ENCODE results near the gene CEP162.
A peak's percentile ranks its signal among the peaks of the same experiment; 100 is the strongest.
"Not testable (repeated sequence)": the region's sequence is repeated elsewhere in the genome, so short reads cannot be mapped to it uniquely, and the experiment has no call there.

The CEP162 gene

DNA sequence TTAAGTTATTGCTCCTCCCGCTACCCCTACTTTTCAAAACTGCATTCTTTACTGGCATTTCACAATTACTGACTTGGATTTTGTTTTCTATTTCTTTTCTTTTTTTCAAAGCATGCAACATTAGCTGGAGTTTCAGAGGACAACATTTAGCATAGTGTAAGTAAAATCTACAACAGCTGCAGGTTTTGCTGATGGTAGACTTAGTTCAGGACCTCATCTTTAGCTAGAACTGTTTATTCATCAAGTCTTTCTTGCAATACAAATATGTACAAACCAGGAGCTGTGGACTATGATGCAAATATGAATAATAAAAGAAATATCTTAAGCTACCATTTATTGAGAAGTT lies 728 bp upstream of the CEP162 start:
- DNase-seq, result no peak

DNA sequence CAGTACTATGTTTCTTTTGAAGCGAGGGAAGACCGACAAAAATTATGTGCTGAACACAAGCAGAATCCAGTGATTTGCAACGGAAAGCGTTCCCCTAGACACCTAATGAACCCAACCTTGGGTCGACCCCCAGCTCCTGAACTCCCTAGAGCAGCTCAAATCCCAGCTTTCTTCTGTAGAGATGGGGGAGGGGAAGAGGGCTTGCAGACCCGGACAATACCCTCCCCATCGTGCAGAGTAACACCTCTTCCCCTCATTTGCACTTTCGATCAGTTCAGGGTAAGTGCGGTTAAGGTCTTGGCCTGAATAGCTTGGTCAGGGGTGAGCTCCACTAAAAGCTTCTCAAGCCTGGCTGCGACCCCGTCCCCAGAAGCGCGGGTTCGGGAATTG lies 404 bp downstream of the CEP162 start:
- DNase-seq, result no peak

DNA sequence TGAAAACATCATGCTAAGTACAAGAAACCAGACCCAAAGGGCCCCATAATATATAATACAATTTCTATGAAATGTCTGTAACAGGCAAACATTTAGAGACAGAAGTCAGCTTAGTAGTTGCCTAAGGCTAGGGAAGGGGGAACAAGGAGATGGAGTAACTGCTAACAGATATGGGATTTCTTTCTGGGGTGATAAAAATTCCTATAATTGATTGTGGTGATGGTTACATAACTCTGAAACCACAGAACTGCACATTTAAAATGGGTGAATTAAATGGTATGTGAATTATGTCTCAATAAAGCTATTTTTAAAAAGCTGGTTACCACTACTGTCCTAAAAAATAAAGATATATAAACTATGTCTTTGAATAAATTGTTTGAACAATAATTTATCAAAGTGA lies 3.2 kb downstream of the CEP162 start:
- DNase-seq, result no peak

DNA sequence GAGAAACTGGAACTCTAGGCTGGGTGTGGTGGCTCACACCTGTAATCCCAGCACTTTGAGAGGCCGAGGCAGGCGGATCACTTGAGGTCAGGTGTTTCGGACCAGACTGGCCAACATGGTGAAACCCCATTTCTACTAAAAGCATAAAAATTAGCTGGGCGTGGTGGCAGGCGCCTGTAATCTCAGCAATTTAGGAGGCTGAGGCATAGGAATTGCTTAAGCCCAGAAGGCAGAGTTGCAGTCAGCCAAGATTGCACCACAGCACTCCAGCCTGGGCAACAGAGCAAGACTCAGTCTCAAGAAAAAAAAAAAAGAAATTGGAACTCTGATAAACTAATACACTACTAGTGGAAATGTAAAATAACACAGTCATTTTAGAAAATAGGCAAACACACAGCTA lies 3.8 kb downstream of the CEP162 start:
- not testable (repeated sequence) for DNase-seq

DNA sequence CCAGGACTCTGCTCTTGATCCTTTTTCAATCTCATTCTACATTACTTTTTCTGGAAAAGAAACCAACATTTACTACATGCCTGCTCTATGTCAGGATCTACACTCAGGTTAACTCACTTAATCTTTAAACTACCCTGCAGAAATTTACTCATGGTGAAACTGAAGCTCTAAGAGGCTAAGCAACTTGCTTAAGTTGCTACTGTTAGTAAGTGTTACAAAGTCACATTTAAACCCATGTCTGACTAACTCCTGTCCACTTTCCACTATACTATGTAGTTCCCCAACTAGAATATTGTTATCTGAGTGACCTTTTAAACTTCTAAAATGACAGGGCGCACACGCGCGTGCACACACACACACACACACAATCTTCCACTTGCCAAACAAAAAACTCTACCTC lies 5.0 kb downstream of the CEP162 start:
- no peak for DNase-seq

DNA sequence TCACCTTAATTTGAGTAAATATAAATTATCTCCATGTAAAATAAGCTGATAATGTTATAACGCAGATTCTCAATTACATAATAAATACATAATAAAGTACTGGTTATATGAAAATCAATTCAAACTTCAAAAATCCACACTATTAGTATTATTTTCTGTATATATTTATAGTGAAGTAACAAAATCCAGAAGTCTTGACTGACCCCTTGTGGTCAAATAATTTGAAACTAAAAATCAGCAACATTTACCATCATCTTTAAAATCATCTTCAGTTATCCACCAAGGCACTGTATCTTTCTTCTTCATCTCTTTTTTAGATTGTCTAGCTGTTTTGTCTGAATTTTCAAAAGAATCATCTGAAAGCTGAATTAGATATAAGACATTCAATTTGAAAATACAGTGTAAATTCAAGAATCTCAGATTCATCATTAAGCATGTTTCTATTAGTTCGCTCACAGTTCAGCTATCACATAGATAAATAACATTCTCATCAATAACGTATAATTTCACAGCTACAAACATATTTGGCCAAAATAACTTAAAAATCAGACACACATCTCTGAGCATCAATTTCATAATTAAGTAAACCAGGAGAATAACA lies 6.5 kb downstream of the CEP162 start:
- DNase-seq, result peak; percentile 69

DNA sequence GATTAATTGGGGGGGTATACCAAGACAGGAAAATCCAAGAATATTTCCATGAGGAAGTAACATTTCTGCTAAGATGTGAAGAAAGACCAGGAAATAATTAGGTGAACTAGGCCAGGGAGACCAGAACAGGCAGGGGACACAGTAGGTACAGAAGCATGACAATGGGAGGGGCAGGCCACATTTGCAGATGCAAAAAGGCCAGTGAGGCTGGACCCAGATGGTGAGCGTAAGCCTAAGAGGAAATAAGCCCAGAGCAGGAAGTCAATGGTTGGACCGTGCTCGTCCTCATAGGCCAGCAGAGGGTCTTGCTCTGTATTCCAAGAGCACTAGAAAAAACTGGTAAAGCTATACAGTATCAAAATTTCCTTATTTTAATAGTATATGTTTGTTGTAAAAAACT lies 9.4 kb downstream of the CEP162 start:
- DNase-seq, result no peak

DNA sequence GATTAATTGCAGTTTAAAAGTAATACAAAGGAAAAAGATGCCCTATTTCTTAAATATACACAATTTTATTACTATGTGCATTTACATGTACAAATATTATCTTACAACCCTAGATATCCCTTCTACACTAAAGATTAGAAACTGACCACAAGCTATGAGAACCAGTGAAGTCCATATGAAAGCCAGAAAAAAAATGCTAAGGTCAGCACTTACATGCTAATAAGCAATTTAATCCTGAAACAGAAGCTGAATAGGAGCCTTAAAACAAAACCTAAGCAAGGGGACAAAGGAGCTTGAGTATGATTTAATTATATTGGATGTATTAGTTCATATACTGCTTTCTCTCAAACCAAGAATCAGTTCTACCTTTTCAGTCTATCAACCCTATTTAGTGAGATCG lies 14.2 kb downstream of the CEP162 start:
- no peak for DNase-seq

DNA sequence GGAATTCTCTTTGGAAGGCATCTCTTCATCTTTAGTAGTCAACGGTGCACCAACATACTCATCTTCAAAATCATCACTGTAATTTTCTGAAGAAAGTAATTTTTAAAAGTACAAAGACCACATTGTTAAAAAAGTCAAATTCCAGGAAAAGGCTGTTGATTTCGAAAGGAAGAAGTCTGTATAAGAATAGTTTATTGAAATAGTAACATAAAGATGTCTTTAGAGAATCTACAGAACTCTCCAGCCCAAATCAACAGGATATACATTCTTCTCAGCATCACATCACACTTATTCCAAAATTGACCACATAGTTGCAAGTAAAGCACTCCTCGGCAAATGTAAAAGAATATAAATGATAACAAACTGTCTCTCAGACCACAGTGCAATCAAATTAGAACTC lies 23.4 kb downstream of the CEP162 start:
- DNase-seq, result no peak

DNA sequence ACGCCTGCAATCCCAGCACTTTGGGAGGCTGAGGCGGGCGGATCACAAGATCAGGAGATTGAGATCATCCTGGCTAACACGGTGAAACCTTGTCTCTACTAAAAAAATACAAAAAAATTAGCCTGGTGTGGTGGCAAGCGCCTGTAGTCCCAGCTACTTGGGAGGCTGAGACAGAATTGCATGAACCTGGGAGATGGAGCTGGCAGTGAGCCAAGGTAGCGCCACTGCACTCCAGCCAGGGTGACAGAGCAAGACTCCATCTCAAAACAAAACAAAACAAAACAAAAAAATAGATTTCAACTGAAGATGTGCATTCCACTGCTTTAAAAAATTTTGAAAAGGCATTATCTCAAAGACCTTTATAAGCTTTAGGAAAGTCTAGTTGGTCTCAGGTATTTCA lies 27.5 kb downstream of the CEP162 start:
- not testable (repeated sequence) for DNase-seq

DNA sequence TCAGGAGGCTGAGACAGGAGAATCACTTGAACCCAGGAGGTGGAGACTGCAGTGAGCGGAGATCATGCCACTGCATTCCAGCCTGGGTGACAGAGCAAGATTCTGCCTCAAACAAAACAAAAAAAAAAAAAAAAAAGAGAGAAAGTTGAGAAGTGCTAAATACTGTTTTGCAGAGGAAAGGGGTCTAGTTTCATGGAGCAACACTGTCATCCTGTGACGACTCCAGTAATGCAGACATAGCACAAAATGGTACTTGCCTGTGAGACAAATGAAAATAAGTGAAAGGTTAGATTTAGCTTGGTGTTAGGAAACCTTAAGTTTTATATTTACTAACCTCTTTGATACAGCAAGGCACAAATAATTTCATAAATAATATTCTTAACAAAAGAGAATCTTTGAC lies 29.7 kb downstream of the CEP162 start:
- no peak for DNase-seq

DNA sequence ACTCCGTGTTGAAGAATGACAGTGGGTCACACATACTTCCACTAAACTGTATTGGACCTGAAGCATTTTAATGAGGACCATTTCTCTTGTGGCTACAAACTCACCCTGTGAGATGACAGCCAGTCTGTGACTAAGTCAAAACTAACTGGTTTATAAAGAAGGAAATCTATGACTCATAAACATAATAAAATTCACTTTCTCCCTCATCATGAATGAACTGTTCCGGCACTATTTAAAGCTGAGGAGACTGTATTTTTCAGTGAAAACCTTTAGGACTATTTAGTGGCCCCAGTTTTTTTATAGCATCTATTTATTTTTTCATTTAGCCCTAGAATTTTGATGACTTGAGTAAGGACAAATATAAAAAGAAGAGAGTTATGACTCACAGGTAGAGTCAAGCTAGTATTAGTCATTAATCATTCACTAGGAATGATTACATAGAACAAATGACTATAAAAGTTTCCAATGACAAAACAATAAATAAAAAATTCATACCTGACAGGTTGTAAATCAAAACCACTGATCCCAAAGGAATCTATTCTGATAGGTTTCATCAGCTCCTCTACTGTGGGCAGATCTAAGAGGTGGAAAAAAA lies 34.2 kb downstream of the CEP162 start:
- DNase-seq, result no peak

DNA sequence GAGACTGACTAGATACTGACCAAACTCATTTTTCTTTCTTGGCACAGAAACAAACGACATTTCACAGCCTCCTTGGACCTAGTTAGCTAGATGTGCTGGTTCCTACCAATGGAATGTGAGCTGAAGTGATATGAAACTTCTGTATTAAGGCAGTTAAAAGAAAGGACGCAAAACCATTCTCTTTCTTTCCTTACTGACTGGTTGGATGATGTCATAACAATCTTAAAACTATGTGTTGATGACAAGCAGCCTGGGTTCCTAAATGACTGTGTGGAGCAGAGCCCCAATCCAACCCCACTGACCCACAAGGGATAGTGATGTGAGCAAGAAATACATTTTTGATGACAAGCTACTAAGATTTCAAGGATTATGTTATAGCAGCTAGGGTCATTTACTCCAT lies 35.6 kb downstream of the CEP162 start:
- no peak for DNase-seq

DNA sequence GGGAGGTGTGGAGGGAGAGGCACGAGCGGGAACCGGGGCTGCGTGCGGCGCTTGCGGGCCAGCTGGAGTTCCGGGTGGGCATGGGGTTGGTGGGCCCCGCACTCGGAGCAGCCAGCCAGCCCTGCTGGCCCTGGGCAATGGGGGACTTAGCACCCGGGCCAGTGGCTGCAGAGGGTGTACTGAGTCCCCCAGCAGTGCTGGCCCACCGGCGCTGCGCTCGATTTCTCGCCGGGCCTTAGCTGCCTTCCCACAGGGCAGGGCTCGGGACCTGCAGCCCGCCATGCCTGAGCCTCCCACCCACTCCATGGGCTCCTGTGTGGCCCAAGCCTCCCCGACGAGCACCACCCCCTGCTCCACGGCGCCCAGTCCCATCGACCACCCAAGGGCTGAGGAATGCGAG lies 38.1 kb downstream of the CEP162 start:
- DNase-seq, result not testable (repeated sequence)

DNA sequence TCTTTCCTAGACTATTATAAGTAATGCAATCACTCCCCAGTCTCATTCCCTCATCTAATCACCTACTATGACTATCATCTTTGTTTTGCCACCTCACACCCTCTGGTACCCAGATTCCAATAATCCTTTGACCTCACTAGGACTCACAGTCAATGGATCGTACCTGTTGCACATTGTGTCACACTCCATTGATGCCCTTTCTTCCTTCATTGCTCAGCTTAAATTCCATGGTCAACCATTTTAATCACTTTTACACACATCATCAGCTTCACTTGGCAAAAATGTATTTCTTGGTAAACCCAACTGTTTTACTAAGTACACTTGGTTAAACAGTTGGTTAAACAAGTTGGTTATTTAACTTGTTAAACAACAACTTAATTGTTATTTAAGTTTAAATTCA lies 44.0 kb downstream of the CEP162 start:
- no peak for DNase-seq

DNA sequence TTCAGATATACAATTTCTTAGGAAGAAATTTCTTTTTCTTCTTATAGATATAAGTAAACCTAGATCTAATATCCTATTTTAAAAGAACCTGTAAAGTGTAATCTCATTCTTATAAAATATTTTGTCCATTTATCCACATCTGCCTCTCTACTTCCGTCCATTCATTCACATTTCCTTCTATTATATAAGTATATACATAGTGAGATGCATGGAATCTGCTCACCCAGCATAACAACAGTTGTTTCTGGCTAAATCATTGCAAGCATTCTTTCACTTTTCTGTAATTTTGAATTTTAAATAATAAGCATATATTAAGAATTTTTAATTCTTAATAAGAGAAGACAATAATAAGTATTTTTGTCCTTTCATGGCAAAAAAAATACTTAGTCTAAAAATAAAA lies 45.4 kb downstream of the CEP162 start:
- no peak for DNase-seq

DNA sequence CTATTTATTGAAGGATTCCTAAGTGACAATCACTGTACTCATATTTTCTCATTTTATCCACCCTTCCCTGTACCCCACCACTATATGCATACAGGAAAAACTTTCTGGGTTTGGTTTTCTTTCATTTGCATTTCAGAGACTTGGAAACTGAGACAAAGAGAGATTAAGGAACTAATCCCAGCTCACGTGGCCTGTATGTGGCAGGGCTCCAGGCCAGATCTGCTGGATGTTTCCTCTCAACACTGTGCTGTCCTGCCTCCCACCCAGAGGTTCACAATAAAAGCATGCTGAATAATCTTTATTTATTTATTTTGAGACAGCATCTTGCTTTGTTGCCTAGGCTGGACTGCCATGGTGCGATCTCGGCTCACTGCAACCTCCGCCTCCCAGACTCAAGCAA lies 50.2 kb downstream of the CEP162 start:
- DNase-seq, result no peak

DNA sequence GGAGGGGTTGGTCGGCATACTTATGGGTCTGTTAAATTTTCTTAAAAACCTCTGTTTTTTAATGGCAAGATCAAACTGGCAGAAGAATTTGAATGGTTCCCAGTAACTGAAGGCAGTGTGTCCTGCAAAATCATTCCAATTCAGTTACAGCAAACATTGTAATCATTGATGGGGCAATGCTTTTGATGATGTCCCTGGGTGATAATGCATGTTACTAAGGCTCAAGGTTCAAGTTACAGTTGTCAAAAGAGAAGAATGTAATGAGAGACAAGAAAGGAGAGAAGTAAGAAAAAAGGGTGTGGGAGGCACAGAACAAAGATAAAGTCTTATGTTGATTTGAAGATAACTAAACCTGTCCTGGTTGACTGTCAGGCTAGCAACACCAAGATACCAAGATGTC lies 54.9 kb downstream of the CEP162 start:
- DNase-seq, result no peak

DNA sequence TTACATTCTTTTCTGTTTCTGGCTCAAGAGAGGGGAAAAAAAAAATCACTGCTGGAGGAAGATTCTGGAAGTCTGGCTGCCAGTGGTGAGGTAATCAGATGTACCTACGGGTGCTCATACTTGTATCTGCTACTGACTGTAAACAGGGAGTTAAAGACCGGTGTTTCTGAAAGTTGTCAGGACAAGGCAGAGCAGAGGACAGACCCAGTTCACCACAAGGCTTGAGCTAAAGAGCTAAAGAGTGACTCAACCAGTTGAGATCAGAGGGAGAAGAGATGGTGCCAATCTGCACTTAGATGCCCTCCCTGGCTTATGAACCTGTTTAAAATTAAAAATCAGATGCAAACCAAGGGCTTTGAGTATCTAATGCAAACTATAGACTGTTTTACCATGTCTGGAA lies 55.4 kb downstream of the CEP162 start:
- no peak for DNase-seq

DNA sequence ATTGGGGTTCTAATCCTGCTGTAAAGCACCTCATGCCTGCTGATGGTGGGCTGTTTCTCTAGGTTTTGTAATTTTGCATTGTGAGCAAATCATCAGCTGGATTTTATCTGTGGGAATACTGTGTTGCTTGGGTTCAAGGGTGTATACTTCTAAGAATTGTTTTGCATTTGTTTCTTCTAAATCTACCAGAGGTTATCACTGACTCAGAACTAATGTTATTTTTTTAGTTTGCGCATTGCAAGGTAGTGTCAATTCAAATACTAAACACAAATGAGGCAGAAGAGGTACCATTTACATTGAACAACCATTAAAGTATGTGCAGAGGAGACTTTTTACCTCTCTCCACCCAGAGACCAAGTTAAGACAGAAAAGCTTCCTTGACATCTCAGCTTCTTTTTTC lies 60.0 kb downstream of the CEP162 start:
- no peak for DNase-seq

DNA sequence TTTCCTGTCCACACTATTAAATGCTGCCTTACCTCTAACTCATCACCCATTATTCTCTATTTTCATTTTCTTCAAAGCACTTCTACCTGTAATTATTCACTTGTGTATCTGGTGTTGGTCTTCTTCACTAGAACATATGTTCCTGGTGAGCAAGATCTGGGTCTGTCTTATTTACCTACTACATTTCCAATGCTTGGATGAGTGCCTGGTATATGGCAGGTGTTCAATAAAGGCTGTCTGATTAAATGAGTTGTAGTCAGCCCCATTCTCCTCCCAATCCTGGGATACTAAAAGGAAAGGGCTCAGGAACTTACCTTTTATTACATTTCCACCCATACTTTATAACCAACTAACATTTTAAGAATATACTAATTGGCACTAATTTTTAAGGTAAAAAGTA lies 61.0 kb downstream of the CEP162 start:
- DNase-seq, result no peak

DNA sequence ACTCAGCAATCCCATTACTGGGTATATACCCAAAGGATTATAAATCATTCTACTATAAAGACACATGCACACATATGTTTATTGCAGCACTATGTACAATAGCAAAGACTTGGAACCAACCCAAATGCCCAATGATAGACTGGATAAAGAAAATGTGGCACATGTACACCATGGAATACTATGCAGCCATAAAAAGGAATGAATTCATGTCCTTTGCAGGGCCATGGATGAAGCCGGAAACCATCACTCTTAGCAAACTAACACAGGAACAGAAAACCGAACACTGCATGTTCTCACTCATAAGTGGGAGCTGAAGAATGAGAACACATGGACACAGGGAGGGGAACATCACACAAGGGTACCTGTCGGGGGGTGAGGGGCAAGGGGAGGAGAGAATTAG lies 63.1 kb downstream of the CEP162 start:
- not testable (repeated sequence) for DNase-seq

DNA sequence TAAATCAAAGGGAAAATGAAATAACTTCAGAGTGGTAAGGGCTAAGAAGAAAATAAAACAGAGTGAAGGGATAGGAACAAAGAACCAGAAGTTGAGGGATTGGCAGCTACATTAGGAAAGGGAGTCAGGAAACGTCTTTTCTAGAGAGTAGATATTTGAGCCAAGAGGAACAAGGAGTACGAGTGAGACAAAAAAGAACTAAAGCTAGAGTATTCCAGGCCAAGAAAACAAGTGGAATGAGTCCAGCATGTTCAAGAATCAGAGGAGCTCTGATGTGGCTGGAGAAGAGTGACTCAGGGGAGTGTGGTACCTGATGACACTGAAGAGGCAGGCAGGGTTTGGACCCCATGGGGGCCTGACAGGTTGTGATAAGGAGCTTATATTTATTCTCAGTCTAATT lies 66.3 kb downstream of the CEP162 start:
- no peak for DNase-seq

DNA sequence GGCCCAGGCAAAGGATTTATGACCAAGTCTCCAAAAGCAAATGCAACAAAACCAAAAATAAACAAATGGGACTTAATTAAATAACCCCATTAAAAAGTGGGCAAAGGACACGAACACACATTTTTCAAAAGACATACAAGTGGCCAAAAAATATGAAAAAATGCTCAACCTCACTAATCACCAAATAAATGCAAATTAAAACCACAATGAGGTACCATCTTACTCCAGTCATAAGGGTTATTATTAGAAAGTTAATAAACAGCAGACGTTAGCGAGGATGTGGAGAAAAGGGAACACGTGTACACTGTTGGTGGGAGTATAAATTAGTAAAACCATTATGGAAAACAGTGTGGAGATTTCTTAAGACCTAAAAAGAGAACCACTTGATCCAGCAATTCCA lies 71.1 kb downstream of the CEP162 start:
- no peak for DNase-seq

DNA sequence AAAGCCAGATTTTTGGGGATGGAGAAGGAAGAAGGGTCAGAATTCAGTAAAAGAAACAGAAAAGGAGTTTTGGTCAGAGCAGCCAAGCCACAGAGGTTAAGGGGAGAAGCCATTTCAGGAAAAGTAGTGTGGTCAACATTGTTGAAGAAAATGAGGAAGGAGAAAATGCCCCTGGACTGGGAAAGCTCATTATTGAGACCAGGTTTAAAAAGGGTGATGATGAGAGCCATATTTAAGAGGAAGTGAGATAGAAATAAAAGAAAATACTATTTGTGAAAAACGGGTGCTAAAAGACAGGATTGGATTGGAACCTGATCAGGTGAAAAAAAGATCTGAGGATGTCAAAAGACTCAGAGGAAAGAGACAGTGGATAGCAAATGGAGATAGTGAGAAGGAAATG lies 75.8 kb downstream of the CEP162 start:
- DNase-seq, result no peak

DNA sequence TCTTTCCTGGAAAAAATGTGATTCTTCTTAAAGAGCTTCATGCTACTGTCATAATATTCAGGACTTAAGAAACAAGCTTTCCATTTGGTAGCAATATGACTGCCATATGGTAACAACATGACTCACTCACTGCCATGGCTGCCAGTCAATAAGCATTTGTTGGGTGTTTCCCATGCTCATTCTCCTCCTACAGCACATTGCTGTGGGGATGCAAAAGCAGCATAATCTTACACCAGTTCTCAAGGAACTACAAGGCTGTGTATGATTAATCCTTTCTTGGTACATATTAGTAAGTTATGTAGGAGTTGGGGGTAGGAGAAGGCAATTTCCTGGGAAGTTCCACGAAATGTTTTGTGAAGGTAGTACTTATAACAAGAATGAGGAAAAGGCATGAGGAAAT lies 76.7 kb downstream of the CEP162 start:
- peak; percentile 11 for DNase-seq

Measured in eye (tissue), 1 donor.